ENCODE results near the gene OXSR1.

- TF ChIP-seq, protein P1, sequence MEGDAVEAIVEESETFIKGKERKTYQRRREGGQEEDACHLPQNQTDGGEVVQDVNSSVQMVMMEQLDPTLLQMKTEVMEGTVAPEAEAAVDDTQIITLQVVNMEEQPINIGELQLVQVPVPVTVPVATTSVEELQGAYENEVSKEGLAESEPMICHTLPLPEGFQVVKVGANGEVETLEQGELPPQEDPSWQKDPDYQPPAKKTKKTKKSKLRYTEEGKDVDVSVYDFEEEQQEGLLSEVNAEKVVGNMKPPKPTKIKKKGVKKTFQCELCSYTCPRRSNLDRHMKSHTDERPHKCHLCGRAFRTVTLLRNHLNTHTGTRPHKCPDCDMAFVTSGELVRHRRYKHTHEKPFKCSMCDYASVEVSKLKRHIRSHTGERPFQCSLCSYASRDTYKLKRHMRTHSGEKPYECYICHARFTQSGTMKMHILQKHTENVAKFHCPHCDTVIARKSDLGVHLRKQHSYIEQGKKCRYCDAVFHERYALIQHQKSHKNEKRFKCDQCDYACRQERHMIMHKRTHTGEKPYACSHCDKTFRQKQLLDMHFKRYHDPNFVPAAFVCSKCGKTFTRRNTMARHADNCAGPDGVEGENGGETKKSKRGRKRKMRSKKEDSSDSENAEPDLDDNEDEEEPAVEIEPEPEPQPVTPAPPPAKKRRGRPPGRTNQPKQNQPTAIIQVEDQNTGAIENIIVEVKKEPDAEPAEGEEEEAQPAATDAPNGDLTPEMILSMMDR (IDR thresholded peaks at IDR 0.05 in 2 of 3, conservative IDR thresholded peaks at IDR 0.05 in 1 of 3; ENCODE audit: control insufficient read depth in 2 of 3, extremely low read depth in 1 of 3, insufficient read depth in 1 of 3, low read depth in 3 of 3, low read length in 3 of 3): no peak
- TF ChIP-seq HDAC2 (IDR thresholded peaks at IDR 0.05) (no peak), CHD2 (IDR thresholded peaks at IDR 0.05; ENCODE audit: borderline replicate concordance, low read depth, low read length) (no peak), HDGF (IDR thresholded peaks at IDR 0.05) (no peak), FOXM1 (IDR thresholded peaks at IDR 0.05; ENCODE audit: low read depth, low read length) (no peak)
Measured at GRCh38 chr3:38130631-38131065, 34.7 kb upstream of the OXSR1 start.

All from GM12878 (cell line).